ENCODE results near the gene NDE1. TPM values are rescaled to one million over a fixed set of nuclear protein-coding genes. Genes with fewer than 3 reads are reported as not detected.
A peak's percentile ranks its signal among the peaks of the same experiment; 100 is the strongest.

NDE1 gene
- polyA plus RNA-seq, 1 of the 3 experiments (the other 2 are of a cell fraction), result 27.9 TPM

- TF ChIP-seq, protein P1, sequence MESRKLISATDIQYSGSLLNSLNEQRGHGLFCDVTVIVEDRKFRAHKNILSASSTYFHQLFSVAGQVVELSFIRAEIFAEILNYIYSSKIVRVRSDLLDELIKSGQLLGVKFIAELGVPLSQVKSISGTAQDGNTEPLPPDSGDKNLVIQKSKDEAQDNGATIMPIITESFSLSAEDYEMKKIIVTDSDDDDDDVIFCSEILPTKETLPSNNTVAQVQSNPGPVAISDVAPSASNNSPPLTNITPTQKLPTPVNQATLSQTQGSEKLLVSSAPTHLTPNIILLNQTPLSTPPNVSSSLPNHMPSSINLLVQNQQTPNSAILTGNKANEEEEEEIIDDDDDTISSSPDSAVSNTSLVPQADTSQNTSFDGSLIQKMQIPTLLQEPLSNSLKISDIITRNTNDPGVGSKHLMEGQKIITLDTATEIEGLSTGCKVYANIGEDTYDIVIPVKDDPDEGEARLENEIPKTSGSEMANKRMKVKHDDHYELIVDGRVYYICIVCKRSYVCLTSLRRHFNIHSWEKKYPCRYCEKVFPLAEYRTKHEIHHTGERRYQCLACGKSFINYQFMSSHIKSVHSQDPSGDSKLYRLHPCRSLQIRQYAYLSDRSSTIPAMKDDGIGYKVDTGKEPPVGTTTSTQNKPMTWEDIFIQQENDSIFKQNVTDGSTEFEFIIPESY (IDR thresholded peaks at IDR 0.05; ENCODE audit: borderline replicate concordance, low read depth), result no peak
- TF ChIP-seq RFX5 (IDR thresholded peaks at IDR 0.05; ENCODE audit: low read length) (no peak), USF2 (IDR thresholded peaks at IDR 0.05; ENCODE audit: borderline replicate concordance, low read depth, low read length) (no peak), MEF2A (IDR thresholded peaks at IDR 0.05; ENCODE audit: borderline replicate concordance, low read depth) (no peak), RXRA (IDR thresholded peaks at IDR 0.05; ENCODE audit: borderline replicate concordance, low read depth) (no peak), SIN3A (IDR thresholded peaks at IDR 0.05; ENCODE audit: borderline replicate concordance, low read depth, low read length) (0 out of 2 replicates have a peak, but pooled peaks have one; percentile 39), MXI1 (IDR thresholded peaks at IDR 0.05; ENCODE audit: low read depth, low read length) (no peak)
- TF ChIP-seq, protein P2, sequence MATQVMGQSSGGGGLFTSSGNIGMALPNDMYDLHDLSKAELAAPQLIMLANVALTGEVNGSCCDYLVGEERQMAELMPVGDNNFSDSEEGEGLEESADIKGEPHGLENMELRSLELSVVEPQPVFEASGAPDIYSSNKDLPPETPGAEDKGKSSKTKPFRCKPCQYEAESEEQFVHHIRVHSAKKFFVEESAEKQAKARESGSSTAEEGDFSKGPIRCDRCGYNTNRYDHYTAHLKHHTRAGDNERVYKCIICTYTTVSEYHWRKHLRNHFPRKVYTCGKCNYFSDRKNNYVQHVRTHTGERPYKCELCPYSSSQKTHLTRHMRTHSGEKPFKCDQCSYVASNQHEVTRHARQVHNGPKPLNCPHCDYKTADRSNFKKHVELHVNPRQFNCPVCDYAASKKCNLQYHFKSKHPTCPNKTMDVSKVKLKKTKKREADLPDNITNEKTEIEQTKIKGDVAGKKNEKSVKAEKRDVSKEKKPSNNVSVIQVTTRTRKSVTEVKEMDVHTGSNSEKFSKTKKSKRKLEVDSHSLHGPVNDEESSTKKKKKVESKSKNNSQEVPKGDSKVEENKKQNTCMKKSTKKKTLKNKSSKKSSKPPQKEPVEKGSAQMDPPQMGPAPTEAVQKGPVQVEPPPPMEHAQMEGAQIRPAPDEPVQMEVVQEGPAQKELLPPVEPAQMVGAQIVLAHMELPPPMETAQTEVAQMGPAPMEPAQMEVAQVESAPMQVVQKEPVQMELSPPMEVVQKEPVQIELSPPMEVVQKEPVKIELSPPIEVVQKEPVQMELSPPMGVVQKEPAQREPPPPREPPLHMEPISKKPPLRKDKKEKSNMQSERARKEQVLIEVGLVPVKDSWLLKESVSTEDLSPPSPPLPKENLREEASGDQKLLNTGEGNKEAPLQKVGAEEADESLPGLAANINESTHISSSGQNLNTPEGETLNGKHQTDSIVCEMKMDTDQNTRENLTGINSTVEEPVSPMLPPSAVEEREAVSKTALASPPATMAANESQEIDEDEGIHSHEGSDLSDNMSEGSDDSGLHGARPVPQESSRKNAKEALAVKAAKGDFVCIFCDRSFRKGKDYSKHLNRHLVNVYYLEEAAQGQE (IDR thresholded peaks at IDR 0.05; ENCODE audit: low read depth, low read length), result 0 out of 2 replicates have a peak, but pooled peaks have one; percentile 2
- TF ChIP-seq, protein P3, sequence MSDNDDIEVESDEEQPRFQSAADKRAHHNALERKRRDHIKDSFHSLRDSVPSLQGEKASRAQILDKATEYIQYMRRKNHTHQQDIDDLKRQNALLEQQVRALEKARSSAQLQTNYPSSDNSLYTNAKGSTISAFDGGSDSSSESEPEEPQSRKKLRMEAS (IDR thresholded peaks at IDR 0.05; ENCODE audit: low read depth), result 0 out of 2 replicates have a peak, but pooled peaks have one; percentile 7
Measured at GRCh38 chr16:15642557-15643047, 7.4 kb upstream of the NDE1 start (continued).

GRCh38 chr16:15643048-15643945 is 6.7 kb upstream of the NDE1 start, which contains the start of gene MARF1:
Gene MARF1 (minus strand): TSS chr16:15643154. CDS start chr16:15639233, 3,921 bp downstream.
- Histone ChIP-seq H3K4me3 (ENCODE audit: low read depth in 2 of 2, low read length in 1 of 2) (peak within 1 kb of the TSS; percentile 90 to 100), H3K79me2 (ENCODE audit: insufficient read depth) (peaks cover 45% of the 10 kb centered on the region), H3K9ac (peak within 1 kb of the TSS; percentile 100), H3K27me3 (ENCODE audit: insufficient read depth) (no peaks in the 10 kb centered on the region), H3K27ac (ENCODE audit: low read depth in 2 of 2, low read length in 1 of 2) (peak within 1 kb of the TSS; percentile 99 to 100), H3K9me2 (no peaks in the 10 kb centered on the region), H2AFZ (ENCODE audit: low read depth) (peak within 1 kb of the TSS; percentile 100), H3K4me2 (peak within 1 kb of the TSS; percentile 94), H3K4me1 (ENCODE audit: control insufficient read depth in 1 of 2, insufficient read depth in 2 of 2, low read depth in 1 of 2, low read length in 1 of 2) (peaks cover 0 to 12% of the 10 kb centered on the region in 2 experiments; a peak in 3 of 4 replicates), H3K9me3 (no peaks in the 10 kb centered on the region), H3K36me3 (replicated peaks in 1 of 2; ENCODE audit: control insufficient read depth in 1 of 2, insufficient read depth in 2 of 2, low read length in 1 of 2) (peaks cover 9 to 17% of the 10 kb centered on the region in 2 experiments), H4K20me1 (ENCODE audit: insufficient read depth) (no peaks in the 10 kb centered on the region; the same call in 1 of the 2 replicates), H3F3A (replicated peaks; ENCODE audit: insufficient read depth) (peaks cover 26% of the 10 kb centered on the region)
- WGBS (ENCODE audit: low lambda C conversion rate), result 2% methylated on average over 48 of the region's 58 CpGs
- ChIA-PET CTCF (interaction anchor here (0.6 to 2.6 kb wide), 9 partner anchors 8 to 969 kb away, joined by 3 to 10 read pairs (median 4); no protein-coding TSS in a partner anchor), POLR2A (interaction anchor here (0.6 to 1.3 kb wide), 3 partner anchors 9 to 587 kb away, joined by 3 to 4 read pairs (median 3); partner anchors contain the start of gene NTAN1)
- DNase-seq, result peak; percentile 94
- TF ChIP-seq MXI1 (IDR thresholded peaks at IDR 0.05; ENCODE audit: low read depth, low read length), result peak; percentile 67
- TF ChIP-seq TEAD4 (IDR thresholded peaks at IDR 0.05; ENCODE audit: borderline replicate concordance, insufficient read depth), result no peak
- TF ChIP-seq, protein P4, sequence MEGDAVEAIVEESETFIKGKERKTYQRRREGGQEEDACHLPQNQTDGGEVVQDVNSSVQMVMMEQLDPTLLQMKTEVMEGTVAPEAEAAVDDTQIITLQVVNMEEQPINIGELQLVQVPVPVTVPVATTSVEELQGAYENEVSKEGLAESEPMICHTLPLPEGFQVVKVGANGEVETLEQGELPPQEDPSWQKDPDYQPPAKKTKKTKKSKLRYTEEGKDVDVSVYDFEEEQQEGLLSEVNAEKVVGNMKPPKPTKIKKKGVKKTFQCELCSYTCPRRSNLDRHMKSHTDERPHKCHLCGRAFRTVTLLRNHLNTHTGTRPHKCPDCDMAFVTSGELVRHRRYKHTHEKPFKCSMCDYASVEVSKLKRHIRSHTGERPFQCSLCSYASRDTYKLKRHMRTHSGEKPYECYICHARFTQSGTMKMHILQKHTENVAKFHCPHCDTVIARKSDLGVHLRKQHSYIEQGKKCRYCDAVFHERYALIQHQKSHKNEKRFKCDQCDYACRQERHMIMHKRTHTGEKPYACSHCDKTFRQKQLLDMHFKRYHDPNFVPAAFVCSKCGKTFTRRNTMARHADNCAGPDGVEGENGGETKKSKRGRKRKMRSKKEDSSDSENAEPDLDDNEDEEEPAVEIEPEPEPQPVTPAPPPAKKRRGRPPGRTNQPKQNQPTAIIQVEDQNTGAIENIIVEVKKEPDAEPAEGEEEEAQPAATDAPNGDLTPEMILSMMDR (IDR thresholded peaks at IDR 0.05), result peak; percentile 60
- TF ChIP-seq IRF3 (IDR thresholded peaks at IDR 0.05; ENCODE audit: low read depth, low read length), result no peak
- no peak for TF ChIP-seq MEF2A (IDR thresholded peaks at IDR 0.05; ENCODE audit: borderline replicate concordance, low read depth)
- peak; percentile 14 for TF ChIP-seq SMC3 (IDR thresholded peaks at IDR 0.05; ENCODE audit: low read depth, low read length)
- TF ChIP-seq USF2 (IDR thresholded peaks at IDR 0.05; ENCODE audit: borderline replicate concordance, low read depth, low read length), result peak; percentile 63
- peak; percentile 86 for TF ChIP-seq GABPA (IDR thresholded peaks at IDR 0.05; ENCODE audit: low read depth)

All from SK-N-SH (cell line).